T-cell (primary cell): ENCODE measurements around the gene PDE7B. TPM values are rescaled to one million over a fixed set of nuclear protein-coding genes. Genes with fewer than 3 reads are reported as not detected.

ENCODE experiments used
- ATAC-seq, 4 experiments: fragments of 200-7000 bp in 3 of 4; fragments of 150-1000 bp in 1 of 4; cut with Tn5 transposase; replicated peaks in 1 of 4; 1 replicate in 3 of 4; 2 replicates in 1 of 4; pipeline ENCODE4 v1.10.0; 2021; ENCODE audit warnings: moderate library complexity in 3 of 4, mild to moderate bottlenecking in 2 of 4, moderate number of reproducible peaks in 1 of 4
- CTCF ChIA-PET, 2 donors: fragments of 300-600 bp; sonication (Branson Sonifier 250); formaldehyde crosslinking; loops; one replicate each; lab custom pipeline; 2022; ENCODE audit warnings: antibody characterized with exemption in 2 of 2; lab: Charles Lee
- POLR2A ChIA-PET, 2 donors: fragments of 300-600 bp; sonication (Branson Sonifier 250); formaldehyde crosslinking; loops; one replicate each; lab custom pipeline; 2022; ENCODE audit warnings: antibody characterized with exemption in 2 of 2; lab: Charles Lee
- DNase-seq, 35 experiments: peaks; one replicate each; pipeline versions ENCODE4 v3.0.0 to v3.0.0-alpha.2; 2013 to 2023
- H3K27ac ChIP-seq: one replicate; pipeline ENCODE4 v1.5.1; 2013; ENCODE audit warnings: low read length
- H3K27me3 ChIP-seq, 2 experiments: replicated peaks in 1 of 2; 1 replicate in 1 of 2; 2 replicates in 1 of 2; pipeline versions ENCODE4 v1.6.1 to v1.7.0; 2013; ENCODE audit warnings: low read length in 1 of 2, mixed read lengths in 1 of 2; ENCODE audit not compliant: control insufficient read depth in 2 of 2, insufficient read depth in 2 of 2; ENCODE audit errors: extremely low read depth in 1 of 2
- H3K36me3 ChIP-seq, 2 donors: 1 replicate in 1 of 2; 2 replicates in 1 of 2; pipeline versions ENCODE4 v1.6.1 to v1.7.0; 2013; ENCODE audit warnings: low read length in 1 of 2; ENCODE audit not compliant: control insufficient read depth in 2 of 2, insufficient read depth in 1 of 2; ENCODE audit errors: extremely low read depth in 1 of 2
- H3K4me1 ChIP-seq, 2 experiments: 1 replicate in 1 of 2; 2 replicates in 1 of 2; pipeline versions ENCODE4 v1.6.1 to v1.7.0; 2013; ENCODE audit warnings: low read length in 2 of 2, mixed read lengths in 1 of 2; ENCODE audit not compliant: insufficient read depth in 2 of 2, control insufficient read depth in 1 of 2; ENCODE audit errors: extremely low read depth in 1 of 2
- H3K4me3 ChIP-seq, 2 donors: 1 replicate in 1 of 2; 2 replicates in 1 of 2; pipeline versions ENCODE4 v1.5.1 to v1.7.0; 2013; ENCODE audit warnings: mild to moderate bottlenecking in 2 of 2, low read length in 1 of 2, moderate library complexity in 1 of 2; ENCODE audit not compliant: control insufficient read depth in 1 of 2; ENCODE audit errors: extremely low read depth in 1 of 2
- H3K9me3 ChIP-seq: 2 replicates; pipeline ENCODE4 v1.7.0; 2013
- H3K27ac Mint-ChIP-seq, 2 donors: one replicate each; pipeline ENCODE4 v1.8.0; 2020 to 2021; ENCODE audit warnings: mild to moderate bottlenecking in 2 of 2, mixed read lengths in 2 of 2
- H3K27me3 Mint-ChIP-seq, 2 donors: one replicate each; pipeline ENCODE4 v1.8.0; 2021 to 2022; ENCODE audit warnings: mixed read lengths in 2 of 2
- H3K36me3 Mint-ChIP-seq: one replicate; pipeline ENCODE4 v1.8.0; 2021; ENCODE audit warnings: mixed read lengths
- H3K4me1 Mint-ChIP-seq, 3 donors: one replicate each; pipeline ENCODE4 v1.8.0; 2020 to 2022; ENCODE audit warnings: mixed read lengths in 3 of 3, mild to moderate bottlenecking in 1 of 3
- H3K4me3 Mint-ChIP-seq, 3 donors: one replicate each; pipeline ENCODE4 v1.8.0; 2020 to 2022; ENCODE audit warnings: mild to moderate bottlenecking in 3 of 3, mixed read lengths in 3 of 3, moderate library complexity in 3 of 3
- H3K9me3 Mint-ChIP-seq, 3 donors: one replicate each; pipeline ENCODE4 v1.8.0; 2020 to 2022; ENCODE audit warnings: mixed read lengths in 3 of 3
- WGBS: methylation state at CpG from one replicate; pipeline ENCODE4 v1.1.5; 2013; ENCODE audit warnings: missing lambda C conversion rate; ENCODE audit not compliant: insufficient coverage; 5-methylcytosine and 5-hydroxymethylcytosine counted together
- total RNA-seq, 35 experiments: library from RNA in 6 of 35; stranded (reverse) in 6 of 35; fragments of 120-200 nt in 1 of 35; gene quantifications; one replicate each; pipeline versions ENCODE4 v1.2.1 to v1.2.4 and lab custom pipeline; 2013 to 2026

The PDE7B gene
- total RNA-seq, 5 donors from 2014 or later (not counting 1 experiment from before 2014, with no cell fraction given): 0.35 to 1.5 (median 0.69) TPM

GRCh38 chr6:135813401-135813800 is 38.1 kb upstream of the PDE7B start:
- Histone ChIP-seq H3K9me3 (no peaks in the 10 kb centered on the region), H3K27me3 (no peaks in the 10 kb centered on the region), H3K4me3 (no peak overlapping the region), H3K36me3 (peaks cover 0 to 2% of the 10 kb centered on the region in 2 donors), H3K4me1 (no peaks in the 10 kb centered on the region), H3K27ac (no peak overlapping the region)
- H3K27me3 Mint-ChIP-seq: no peaks in the 10 kb centered on the region
- H3K27ac Mint-ChIP-seq: no peak overlapping the region
- POLR2A ChIA-PET: interaction anchor here in 1 of 2 donors (0.6 kb wide), 1 partner anchor 22 kb away, joined by 3 read pairs; no protein-coding TSS in a partner anchor
- DNase-seq (no peak), ATAC-seq (no peak)
- H3K4me1 Mint-ChIP-seq: no peaks in the 10 kb centered on the region
- peaks cover 0 to 6% (median 0%) of the 10 kb centered on the region in 3 donors for H3K9me3 Mint-ChIP-seq
- WGBS: 94% methylated on average over 2 of the region's 6 CpGs
- CTCF ChIA-PET: interaction anchor here in 1 of 2 donors (0.6 to 0.7 kb wide), 2 partner anchors 17 to 602 kb away, joined by 3 read pairs; no protein-coding TSS in a partner anchor
- no peaks in the 10 kb centered on the region for H3K36me3 Mint-ChIP-seq
- H3K4me3 Mint-ChIP-seq: no peak overlapping the region

DNA sequence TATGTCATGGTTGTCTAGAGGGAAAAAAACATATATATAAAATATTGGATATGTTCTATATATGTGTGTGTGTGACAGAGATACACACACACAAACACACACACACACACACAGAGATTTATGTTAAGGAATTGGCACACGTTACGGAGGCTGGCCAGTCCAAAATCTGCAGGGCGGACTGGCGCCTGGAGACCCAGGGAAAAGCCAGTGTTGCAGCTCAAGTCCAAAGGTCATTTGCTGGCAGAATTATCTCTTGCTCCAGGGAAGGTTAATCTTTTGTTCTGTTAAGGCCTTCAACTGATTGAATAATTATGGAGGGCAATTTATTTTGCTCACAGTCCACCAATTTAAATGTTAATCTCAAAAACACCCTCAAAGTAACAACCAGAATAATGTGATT is 37.5 kb upstream of the PDE7B start:
- WGBS: 91% methylated on average over 4 of the region's 4 CpGs
- Mint-ChIP-seq H3K27me3 (no peaks in the 10 kb centered on the region), H3K4me3 (no peak overlapping the region), H3K4me1 (no peaks in the 10 kb centered on the region), H3K9me3 (peaks cover 0 to 6% (median 0%) of the 10 kb centered on the region in 3 donors), H3K27ac (no peak overlapping the region), H3K36me3 (no peaks in the 10 kb centered on the region)
- no peak for ATAC-seq
- Histone ChIP-seq H3K36me3 (peaks cover 0 to 2% of the 10 kb centered on the region in 2 donors), H3K9me3 (no peaks in the 10 kb centered on the region), H3K4me1 (no peaks in the 10 kb centered on the region), H3K27me3 (no peaks in the 10 kb centered on the region), H3K4me3 (no peak overlapping the region), H3K27ac (no peak overlapping the region)
- no peak for DNase-seq
- CTCF ChIA-PET: no interaction called here
- POLR2A ChIA-PET: interaction anchor here in 1 of 2 donors (0.6 kb wide), 1 partner anchor 21 kb away, joined by 3 read pairs; no protein-coding TSS in a partner anchor

DNA sequence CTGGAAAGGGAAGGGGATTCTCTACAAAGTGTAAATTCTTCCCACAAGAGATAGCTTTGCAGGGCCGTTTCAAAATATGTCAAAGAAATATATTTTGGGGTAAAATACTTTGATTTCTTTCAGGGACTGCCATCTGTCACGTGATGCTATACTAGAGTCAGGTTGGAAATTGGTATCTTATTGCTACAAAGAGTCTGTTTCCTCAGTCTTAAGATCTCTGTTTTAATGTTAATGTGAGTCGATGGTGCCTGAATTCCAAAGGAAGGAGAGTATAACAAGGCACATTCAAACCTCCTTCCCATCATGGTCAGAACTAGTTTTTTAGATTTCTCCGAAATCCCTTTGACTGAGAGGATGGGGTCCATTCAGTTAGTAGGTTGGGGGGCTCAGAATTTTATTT is 36.3 kb upstream of the PDE7B start:
- H3K36me3 ChIP-seq: peaks cover 0 to 2% of the 10 kb centered on the region in 2 donors
- H3K9me3 ChIP-seq: no peaks in the 10 kb centered on the region
- no peak overlapping the region for H3K4me3 Mint-ChIP-seq
- POLR2A ChIA-PET: no interaction called here
- no peaks in the 10 kb centered on the region for H3K27me3 Mint-ChIP-seq
- no peaks in the 10 kb centered on the region for H3K36me3 Mint-ChIP-seq
- CTCF ChIA-PET: no interaction called here
- no peaks in the 10 kb centered on the region for H3K4me1 Mint-ChIP-seq
- H3K27ac Mint-ChIP-seq: no peak overlapping the region
- no peaks in the 10 kb centered on the region for H3K9me3 Mint-ChIP-seq
- no peaks in the 10 kb centered on the region for H3K4me1 ChIP-seq
- H3K27me3 ChIP-seq: no peaks in the 10 kb centered on the region
- ATAC-seq (no peak), DNase-seq (no peak)
- H3K27ac ChIP-seq: no peak overlapping the region
- WGBS: 60% methylated on average over 1 of the region's 4 CpGs
- no peak overlapping the region for H3K4me3 ChIP-seq

DNA sequence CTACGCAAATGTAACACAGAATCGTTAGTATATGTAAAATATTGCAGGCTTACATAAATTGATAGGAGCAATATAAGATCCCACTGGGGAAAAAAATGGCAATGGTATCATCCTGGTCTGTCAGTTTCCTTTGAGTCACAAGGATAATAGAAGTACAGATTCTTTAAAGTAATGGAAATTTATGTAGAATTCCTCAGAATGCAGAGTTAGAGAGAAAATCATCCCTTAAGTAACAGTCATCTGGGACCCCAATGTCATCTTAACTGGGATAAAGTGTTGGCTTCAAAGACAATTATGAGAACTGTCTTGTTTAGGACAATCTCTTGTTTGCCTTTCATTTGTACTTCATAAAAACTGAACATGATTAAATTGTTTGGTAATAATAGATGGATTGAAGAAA is 34.5 kb upstream of the PDE7B start:
- Mint-ChIP-seq H3K9me3 (no peaks in the 10 kb centered on the region), H3K4me3 (no peak overlapping the region), H3K27me3 (no peaks in the 10 kb centered on the region), H3K36me3 (no peaks in the 10 kb centered on the region), H3K4me1 (no peaks in the 10 kb centered on the region), H3K27ac (no peak overlapping the region)
- no peaks in the 10 kb centered on the region for H3K9me3 ChIP-seq
- no peaks in the 10 kb centered on the region for H3K4me1 ChIP-seq
- no peak overlapping the region for H3K4me3 ChIP-seq
- WGBS: 100% methylated on average over 1 of the region's 2 CpGs
- peaks cover 0 to 2% of the 10 kb centered on the region in 2 donors for H3K36me3 ChIP-seq
- ChIA-PET POLR2A (no interaction called here), CTCF (interaction anchor here in 1 of 2 donors (0.6 kb wide), 1 partner anchor 93 kb away, joined by 3 read pairs; no protein-coding TSS in a partner anchor)
- no peak overlapping the region for H3K27ac ChIP-seq
- H3K27me3 ChIP-seq: no peaks in the 10 kb centered on the region
- ATAC-seq (no peak), DNase-seq (no peak)

DNA sequence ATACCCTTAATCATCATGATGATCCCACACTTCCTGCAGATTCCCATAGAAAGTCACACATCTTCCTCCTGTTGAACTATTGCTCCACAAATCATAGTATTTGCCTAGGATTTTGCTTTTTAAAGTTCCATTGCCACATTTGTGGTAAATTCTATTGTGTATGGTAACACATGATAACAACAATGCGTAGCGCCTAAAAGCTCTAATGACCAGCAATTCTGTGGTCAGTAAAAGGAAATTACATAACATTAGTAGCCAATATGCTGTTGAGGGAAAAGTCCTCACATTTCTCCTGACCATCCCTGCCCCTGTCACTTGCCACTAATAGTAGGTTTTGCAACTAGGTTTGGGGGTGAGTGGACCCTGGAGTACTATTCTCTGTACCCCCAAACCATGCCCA is 31.8 kb upstream of the PDE7B start:
- CTCF ChIA-PET: no interaction called here
- H3K9me3 Mint-ChIP-seq: no peaks in the 10 kb centered on the region
- no peaks in the 10 kb centered on the region for H3K36me3 ChIP-seq
- H3K4me1 ChIP-seq: no peaks in the 10 kb centered on the region
- H3K4me1 Mint-ChIP-seq: no peaks in the 10 kb centered on the region
- DNase-seq: no peak
- H3K27ac Mint-ChIP-seq: no peak overlapping the region
- H3K4me3 Mint-ChIP-seq: no peak overlapping the region
- POLR2A ChIA-PET: no interaction called here
- WGBS: no CpG with 5 or more reads among the region's 2 CpGs
- H3K27me3 ChIP-seq: no peaks in the 10 kb centered on the region
- no peak for ATAC-seq
- no peaks in the 10 kb centered on the region for H3K36me3 Mint-ChIP-seq
- H3K27ac ChIP-seq: no peak overlapping the region
- peaks cover 0 to 2% of the 10 kb centered on the region in 2 donors for H3K27me3 Mint-ChIP-seq
- no peak overlapping the region for H3K4me3 ChIP-seq
- H3K9me3 ChIP-seq: no peaks in the 10 kb centered on the region

GRCh38 chr6:135820340-135820739 is 31.2 kb upstream of the PDE7B start:
- Mint-ChIP-seq H3K9me3 (no peaks in the 10 kb centered on the region), H3K4me1 (no peaks in the 10 kb centered on the region), H3K27me3 (peaks cover 0 to 2% of the 10 kb centered on the region in 2 donors), H3K27ac (no peak overlapping the region), H3K36me3 (no peaks in the 10 kb centered on the region), H3K4me3 (no peak overlapping the region)
- H3K4me1 ChIP-seq: no peaks in the 10 kb centered on the region
- WGBS: no CpG with 5 or more reads among the region's 6 CpGs
- POLR2A ChIA-PET: no interaction called here
- no peaks in the 10 kb centered on the region for H3K9me3 ChIP-seq
- no peaks in the 10 kb centered on the region for H3K36me3 ChIP-seq
- no peak for ATAC-seq
- CTCF ChIA-PET: no interaction called here
- H3K4me3 ChIP-seq: no peak overlapping the region
- DNase-seq: no peak
- H3K27ac ChIP-seq: no peak overlapping the region
- no peaks in the 10 kb centered on the region for H3K27me3 ChIP-seq
